ENCODE results near the gene LCOR.

DNA sequence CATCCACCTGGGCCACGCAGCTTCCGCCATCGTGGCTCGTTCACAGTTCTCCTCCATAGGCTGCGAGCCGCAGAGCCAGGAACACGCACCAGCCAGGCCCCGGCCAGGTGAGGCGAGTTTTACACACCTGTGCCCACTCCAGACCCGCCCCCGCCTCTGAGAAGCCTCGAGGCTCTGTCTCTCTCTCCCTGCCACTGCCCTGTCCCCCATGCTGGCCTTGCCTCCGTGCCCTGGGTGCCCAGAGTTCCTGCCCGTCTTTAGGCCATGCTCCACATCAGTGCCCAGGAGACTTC lies 211.4 kb downstream of the LCOR start:
- TF ChIP-seq, protein P1, sequence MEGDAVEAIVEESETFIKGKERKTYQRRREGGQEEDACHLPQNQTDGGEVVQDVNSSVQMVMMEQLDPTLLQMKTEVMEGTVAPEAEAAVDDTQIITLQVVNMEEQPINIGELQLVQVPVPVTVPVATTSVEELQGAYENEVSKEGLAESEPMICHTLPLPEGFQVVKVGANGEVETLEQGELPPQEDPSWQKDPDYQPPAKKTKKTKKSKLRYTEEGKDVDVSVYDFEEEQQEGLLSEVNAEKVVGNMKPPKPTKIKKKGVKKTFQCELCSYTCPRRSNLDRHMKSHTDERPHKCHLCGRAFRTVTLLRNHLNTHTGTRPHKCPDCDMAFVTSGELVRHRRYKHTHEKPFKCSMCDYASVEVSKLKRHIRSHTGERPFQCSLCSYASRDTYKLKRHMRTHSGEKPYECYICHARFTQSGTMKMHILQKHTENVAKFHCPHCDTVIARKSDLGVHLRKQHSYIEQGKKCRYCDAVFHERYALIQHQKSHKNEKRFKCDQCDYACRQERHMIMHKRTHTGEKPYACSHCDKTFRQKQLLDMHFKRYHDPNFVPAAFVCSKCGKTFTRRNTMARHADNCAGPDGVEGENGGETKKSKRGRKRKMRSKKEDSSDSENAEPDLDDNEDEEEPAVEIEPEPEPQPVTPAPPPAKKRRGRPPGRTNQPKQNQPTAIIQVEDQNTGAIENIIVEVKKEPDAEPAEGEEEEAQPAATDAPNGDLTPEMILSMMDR (IDR thresholded peaks at IDR 0.05), result no peak
- TF ChIP-seq EP300 (IDR thresholded peaks at IDR 0.05) (no peak), POLR2A (IDR thresholded peaks at IDR 0.05) (no peak), POLR2AphosphoS5 (IDR thresholded peaks at IDR 0.05) (no peak)

Measured in suprapubic skin (tissue), 4 donors.